Neural cell (in vitro differentiated cells): ENCODE data around the gene FGF11.

ENCODE experiments used
- EP300 ChIP-seq: fragments of 450-650 bp; conservative IDR thresholded peaks from 2 replicates; pipeline ENCODE4 v1.6.1; 2014; ENCODE audit warnings: antibody characterized with exemption, mild to moderate bottlenecking, moderate library complexity; ENCODE audit not compliant: poor library complexity, severe bottlenecking
- EZH2 ChIP-seq: fragments of 200-600, 300-800 bp; shearing (Covaris generic), sonication (generic); IDR thresholded peaks from 2 replicates; pipeline ENCODE4 v1.6.1; 2014; ENCODE audit warnings: antibody characterized with exemption, low read length, borderline replicate concordance, mild to moderate bottlenecking; ENCODE audit not compliant: insufficient read depth, poor library complexity, severe bottlenecking
- MXI1 ChIP-seq: fragments of 450-650 bp; conservative IDR thresholded peaks from 2 replicates; pipeline ENCODE4 v1.6.1; 2014; ENCODE audit warnings: antibody characterized with exemption, mild to moderate bottlenecking; ENCODE audit not compliant: poor library complexity, severe bottlenecking
- POLR2AphosphoS5 ChIP-seq: IDR thresholded peaks from 2 replicates; pipeline ENCODE4 v1.6.1; 2012
- RAD21 ChIP-seq: fragments of 450-650 bp; conservative IDR thresholded peaks from 2 replicates; pipeline ENCODE4 v1.6.1; 2014; ENCODE audit warnings: antibody characterized with exemption, mild to moderate bottlenecking, moderate library complexity
- TAF1 ChIP-seq: IDR thresholded peaks from 2 replicates; pipeline ENCODE4 v1.6.1; 2012; ENCODE audit warnings: low read depth
- TF ChIP-seq, protein P1 (sequence below): fragments of 450-650 bp; IDR thresholded peaks from 2 replicates; pipeline ENCODE4 v1.5.1; 2014; ENCODE audit warnings: antibody characterized with exemption, mild to moderate bottlenecking, moderate library complexity; ENCODE audit not compliant: poor library complexity, severe bottlenecking
- TF ChIP-seq, protein P2 (sequence below): IDR thresholded peaks from 2 replicates; pipeline ENCODE4 v1.6.1; 2012; ENCODE audit warnings: borderline replicate concordance

DNA sequence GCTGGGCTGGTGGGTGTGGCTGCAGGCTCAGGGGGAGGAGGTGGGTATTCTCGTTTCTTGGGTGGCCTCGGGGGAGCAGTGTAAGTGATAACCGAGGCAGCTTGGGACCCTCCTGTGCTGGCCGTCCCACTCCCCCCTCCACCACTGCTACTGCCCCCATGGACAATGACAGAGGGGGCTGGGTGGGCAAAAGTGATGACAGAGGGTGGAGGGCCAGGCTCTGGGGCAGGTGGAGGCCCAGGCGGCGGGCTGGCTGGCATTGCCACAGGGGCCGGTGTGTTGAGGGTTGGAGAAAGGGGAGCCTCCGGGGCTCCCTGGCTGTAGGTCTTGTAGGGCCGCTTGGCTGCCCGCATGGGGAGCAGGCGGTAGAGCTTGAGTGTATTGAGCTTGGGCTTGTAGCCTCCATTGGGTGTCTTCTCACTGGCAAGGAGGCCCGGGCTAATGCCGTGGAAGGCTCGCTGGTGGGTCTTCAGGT is 24.1 kb downstream of the FGF11 start:
- TF ChIP-seq, protein P1, sequence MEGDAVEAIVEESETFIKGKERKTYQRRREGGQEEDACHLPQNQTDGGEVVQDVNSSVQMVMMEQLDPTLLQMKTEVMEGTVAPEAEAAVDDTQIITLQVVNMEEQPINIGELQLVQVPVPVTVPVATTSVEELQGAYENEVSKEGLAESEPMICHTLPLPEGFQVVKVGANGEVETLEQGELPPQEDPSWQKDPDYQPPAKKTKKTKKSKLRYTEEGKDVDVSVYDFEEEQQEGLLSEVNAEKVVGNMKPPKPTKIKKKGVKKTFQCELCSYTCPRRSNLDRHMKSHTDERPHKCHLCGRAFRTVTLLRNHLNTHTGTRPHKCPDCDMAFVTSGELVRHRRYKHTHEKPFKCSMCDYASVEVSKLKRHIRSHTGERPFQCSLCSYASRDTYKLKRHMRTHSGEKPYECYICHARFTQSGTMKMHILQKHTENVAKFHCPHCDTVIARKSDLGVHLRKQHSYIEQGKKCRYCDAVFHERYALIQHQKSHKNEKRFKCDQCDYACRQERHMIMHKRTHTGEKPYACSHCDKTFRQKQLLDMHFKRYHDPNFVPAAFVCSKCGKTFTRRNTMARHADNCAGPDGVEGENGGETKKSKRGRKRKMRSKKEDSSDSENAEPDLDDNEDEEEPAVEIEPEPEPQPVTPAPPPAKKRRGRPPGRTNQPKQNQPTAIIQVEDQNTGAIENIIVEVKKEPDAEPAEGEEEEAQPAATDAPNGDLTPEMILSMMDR = no peak
- TF ChIP-seq EZH2 (no peak), POLR2AphosphoS5 (no peak), EP300 (no peak), TAF1 (no peak), RAD21 (no peak), MXI1 (no peak)
- TF ChIP-seq, protein P2, sequence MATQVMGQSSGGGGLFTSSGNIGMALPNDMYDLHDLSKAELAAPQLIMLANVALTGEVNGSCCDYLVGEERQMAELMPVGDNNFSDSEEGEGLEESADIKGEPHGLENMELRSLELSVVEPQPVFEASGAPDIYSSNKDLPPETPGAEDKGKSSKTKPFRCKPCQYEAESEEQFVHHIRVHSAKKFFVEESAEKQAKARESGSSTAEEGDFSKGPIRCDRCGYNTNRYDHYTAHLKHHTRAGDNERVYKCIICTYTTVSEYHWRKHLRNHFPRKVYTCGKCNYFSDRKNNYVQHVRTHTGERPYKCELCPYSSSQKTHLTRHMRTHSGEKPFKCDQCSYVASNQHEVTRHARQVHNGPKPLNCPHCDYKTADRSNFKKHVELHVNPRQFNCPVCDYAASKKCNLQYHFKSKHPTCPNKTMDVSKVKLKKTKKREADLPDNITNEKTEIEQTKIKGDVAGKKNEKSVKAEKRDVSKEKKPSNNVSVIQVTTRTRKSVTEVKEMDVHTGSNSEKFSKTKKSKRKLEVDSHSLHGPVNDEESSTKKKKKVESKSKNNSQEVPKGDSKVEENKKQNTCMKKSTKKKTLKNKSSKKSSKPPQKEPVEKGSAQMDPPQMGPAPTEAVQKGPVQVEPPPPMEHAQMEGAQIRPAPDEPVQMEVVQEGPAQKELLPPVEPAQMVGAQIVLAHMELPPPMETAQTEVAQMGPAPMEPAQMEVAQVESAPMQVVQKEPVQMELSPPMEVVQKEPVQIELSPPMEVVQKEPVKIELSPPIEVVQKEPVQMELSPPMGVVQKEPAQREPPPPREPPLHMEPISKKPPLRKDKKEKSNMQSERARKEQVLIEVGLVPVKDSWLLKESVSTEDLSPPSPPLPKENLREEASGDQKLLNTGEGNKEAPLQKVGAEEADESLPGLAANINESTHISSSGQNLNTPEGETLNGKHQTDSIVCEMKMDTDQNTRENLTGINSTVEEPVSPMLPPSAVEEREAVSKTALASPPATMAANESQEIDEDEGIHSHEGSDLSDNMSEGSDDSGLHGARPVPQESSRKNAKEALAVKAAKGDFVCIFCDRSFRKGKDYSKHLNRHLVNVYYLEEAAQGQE = no peak
